NCI-H748 treated with DMSO at 0.1 percent for 48 hours (cell line): ENCODE measurements around the gene EIF4B.

Source experiments
- DNase-seq: peaks from one replicate; lab custom pipeline; 2025; lab: John Stamatoyannopoulos, UW

The EIF4B gene

DNA sequence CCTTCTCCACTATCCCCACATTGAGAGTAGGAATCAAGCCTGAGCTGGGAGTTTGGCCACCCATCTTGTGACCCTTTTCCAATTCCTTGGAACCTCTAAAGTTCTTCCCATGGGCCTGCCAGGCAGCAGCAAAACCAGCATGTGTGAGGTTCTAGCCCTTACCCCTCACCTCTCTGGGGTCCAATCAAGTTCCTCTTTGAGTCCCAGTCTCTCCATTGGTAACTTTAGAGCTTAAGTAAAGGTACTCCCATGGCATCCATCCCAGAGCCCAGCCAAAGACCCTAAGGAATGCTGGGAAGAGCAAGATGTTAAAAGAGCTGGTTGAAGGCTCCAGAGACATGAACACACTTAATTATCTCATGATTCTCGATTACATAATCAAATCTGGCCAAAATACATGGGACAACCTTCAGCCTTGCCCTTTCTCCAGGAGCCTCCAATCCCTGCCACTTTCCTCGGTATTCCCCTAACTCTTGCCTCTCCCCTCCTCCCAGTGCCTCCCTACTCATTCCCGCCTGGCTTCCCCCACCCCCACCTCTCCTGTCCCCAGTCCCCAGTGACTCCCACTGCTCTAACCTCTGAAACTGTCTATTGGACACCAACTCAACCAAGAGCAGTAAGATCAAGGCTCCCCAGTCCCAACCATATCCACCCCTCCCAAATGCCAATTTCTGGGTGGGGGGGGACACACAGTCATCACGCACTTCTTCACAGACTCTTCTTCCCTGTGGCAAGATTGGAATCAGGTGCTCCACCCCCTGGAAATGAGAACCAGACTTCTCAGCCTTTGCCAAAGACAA is 38.8 kb downstream of the EIF4B start:
- no peak for DNase-seq

DNA sequence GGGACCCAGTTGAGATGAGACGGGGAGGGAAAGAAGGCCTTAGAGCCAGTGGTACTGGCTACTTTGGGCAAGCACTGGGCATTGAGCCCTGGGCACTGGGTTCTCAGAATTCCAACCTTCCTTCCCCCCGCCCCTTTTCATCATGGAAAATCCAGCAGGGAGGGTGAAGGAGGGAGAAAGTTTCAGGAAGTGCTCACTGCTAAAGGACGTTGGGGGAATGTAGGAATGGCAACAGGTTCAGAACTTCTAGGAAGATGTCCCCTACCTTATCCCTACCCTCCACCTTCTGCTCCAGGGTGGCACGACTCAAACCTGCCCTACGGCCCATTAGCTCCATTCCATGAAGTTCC is 39.4 kb downstream of the EIF4B start:
- no peak for DNase-seq

DNA sequence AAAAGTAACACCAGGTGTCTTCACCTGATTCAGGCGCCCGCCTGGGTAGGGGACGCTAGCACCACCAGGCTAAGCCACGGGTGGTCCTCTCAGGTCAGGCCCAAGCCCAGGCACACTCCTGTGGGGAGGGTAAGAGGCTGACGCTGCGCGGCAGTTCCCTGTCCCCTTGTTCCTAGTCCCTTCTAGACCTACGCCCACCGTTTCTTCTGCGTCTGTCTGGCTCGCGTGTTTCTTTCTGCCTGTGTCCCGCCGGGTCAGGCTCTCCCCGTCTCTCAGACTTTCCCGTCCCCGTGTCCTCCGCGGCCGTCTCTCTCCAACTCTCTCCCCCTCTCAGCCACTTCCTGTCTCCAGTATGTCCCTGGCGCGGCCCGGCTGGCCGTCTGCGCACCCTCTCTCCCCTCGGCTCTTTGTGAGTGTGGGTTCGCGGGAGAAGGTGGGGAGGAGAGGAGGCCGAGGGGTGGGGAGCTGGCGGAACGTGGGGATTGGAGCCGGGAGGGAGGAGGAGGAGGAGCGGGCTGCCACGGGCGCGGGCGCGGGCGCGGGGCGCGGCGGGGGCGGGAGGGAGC is 40.5 kb downstream of the EIF4B start:
- peak; percentile 45 for DNase-seq

DNA sequence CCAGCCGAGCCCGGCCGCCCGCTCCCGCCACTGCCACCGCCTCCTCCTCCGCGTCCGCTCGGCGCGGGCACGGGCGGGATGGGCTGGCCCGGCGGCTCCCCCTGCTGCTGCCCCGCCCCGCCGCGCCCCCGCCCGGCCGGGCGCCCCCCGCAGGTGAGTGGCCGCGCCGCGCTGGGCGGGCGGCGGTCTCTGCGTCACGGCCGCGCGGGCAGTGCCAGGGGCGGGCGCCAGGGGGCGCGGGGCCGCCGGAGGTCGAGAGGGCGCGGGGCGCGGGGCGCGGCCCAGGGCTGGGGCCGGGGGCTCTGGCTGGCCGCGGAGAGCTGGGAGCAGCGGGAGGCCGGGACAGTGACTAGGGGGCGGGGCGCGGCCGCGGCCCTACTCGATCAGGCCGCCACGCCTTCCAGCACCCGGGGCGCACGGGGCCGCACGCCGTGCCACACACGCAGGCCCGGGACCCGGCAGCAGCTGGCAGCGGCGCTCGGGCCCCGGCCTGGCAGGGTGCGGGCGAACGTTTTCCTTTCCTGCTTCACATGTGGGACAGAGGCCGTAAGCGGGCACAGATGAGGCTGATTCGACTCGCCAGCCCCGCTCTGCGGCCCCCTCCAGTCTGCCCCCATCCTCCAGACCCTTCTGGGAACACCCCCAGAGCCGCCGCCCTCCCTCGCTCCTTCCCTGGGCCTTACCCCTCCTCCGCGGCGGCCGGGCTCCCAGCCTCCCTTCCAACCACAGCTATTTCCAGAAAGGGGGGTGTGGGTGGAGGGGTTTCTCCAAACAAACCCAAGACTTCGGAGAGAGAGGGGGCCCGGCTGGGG is 41.2 kb downstream of the EIF4B start:
- peak; percentile 23 for DNase-seq

DNA sequence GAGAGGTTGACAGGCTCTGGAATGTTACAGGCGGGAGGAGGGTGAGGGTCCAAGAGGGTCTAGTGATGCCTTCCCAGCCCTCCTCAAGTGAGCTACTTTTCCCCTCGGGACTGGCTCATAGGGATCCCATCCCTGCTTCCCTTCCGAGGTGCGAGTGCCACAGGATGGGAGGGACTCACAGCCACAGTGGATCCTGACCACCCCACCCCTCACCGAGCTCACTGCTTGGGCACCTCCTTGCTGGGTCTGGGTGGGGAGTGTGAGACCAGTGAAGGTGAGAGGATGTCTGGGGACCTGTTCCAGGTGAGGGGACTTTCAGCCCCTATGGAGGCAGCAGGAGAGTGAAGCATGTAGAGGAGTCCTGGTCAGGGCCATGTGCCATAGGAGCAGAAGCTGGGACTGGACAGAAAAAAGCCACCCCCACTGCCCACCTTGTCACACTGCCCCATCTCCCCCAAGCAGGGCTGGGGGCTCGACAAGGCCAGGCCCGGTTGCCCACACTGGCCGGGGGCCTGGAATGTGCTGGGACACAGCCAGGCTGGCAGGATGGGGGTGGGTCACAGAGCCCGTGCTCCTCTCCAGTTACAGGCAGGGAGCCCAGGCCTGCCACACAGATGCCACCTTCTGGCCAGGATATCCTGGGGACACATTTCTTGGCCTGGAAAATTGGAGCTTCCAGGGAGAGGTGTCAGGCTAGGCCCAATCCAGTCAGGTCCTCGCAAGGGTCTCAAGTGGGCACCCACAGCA is 42.0 kb downstream of the EIF4B start:
- DNase-seq: no peak

DNA sequence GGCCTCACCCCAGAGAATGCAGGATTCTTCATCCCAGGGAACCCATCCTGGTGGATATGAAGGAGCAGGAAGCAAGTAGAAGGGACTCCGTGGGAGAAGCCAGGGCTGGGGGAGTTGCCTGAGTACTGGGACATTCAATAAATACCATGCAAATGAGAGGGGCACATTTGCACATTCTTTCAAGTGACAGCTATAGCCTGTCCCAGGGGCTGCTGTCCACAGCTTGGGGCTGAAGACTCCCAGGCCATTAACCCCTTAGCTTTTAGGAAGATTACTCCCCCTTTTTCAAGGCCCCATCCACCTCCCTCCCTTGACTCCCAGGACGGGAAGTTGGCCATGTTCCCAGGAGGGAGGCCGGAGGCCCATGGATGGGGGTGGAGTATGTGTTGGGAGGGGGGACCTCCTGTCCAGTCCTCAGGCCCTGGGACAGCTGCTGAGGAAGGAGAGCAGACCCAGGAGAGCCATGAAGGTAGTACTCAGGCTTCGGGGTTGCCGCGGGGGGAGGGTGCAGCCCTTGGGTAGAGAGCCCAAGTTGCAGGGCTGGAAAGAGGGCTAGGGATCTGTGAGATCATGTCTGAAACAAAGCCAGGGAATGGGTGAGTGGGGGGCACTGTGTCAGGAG is 42.6 kb downstream of the EIF4B start:
- no peak for DNase-seq

DNA sequence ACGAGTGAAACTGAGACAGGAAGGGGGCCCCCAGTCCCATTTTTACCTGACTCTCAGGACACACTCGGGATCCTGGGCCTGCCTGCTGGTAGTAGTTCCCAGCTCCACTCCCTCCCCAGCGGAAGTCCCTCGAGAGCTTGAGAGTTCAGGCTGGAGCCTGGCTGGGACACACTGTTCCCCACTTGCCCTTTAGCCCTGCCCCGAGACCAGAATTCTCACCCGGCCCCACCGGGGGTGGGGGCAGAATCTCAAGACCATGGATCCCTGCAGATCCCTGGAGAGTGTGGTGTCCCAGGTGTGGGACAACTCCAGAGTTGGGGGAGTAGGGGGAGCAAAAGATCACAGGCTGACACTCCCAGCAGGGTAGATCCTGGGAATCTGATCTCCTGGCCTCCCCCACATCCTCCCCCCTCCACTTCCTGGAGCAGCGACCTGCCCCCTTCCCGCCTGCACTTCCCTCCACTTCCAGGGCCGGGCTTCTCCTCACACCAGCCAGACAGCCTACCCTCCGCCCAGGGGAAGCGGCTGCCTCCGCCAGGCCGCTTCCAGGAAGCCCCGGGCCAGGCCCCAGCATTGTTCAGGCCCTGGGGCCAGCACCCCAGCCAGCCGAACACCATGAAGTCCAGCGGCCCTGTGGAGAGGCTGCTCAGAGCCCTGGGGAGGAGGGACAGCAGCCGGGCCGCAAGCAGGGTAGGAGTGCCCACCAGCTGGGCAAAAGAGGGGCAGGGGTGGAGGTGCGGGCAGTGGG is 43.5 kb downstream of the EIF4B start, which contains the start of gene TNS2:
Gene TNS2, plus strand, starts transcription at position 495 of the 748 bp plus-strand sequence. Its CDS starts 121 bp downstream, at position 616.
- DNase-seq: no peak

DNA sequence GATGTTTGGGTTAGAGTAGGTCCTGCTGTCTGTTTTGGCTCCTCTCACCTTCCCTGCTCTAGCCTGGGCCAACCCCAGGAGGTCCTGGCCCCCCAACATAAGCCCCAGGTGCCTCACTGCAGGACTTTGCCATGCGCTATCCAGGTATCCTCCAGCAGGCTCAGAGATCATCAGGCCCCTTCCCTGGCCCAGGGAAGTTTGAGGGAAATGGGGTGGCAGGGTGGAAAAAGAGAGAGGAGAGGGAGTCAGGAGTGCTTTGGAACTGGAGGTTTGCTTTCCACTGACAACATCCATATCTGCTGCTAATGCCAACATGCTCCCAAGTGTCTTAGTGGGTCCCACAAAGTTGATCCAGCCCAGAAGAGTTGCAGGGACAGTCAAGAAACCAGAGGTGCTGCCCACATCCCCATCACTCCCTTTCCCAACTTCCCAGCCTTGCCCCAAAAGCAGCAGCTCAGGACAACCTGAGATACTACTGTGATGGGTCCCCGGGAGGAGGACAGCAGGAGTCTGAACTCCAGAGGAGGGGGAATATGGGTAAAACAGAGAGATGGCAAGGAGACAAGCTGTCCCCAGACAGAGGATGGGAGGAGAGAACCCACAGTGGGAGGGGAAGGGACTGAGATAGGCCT is 44.3 kb downstream of the EIF4B start:
- no peak for DNase-seq

DNA sequence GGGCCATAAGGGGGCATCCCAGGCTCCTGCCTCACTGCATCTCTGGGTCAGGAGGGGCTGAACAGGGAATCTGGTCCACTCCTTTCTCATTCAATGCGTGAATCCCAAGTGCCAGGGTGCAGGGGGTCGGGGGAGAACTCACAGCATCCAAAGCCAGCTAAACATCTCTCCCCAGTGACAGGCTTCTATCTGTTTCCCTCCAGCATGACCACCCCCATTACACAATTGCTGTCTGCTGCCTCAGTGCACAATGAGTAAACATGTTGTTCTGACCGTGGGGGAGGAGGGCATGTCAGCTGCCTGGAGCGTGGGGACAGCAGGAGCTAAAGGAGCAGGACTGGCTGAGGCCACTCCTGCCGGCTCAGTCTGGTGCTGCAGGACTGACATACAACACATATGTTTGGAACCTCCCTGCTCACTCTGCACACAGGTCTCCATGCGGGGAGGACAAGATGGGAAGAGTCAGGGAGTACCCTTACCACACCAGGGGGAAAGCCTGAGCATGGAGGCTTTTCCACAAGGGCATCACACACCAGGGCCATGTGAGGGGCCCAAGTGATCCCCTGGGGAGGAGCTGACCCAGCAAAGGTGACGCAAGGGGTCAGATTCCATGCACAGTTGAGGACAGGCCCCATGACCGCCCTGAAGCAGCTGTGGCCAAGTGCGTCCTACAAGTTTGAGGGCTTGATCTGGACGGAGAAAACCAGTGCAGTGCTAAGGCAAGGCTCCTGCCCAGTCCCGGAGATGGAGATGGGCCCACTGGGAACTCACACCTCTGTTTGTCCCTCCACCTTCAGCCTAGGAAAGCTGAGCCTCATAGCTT is 45.0 kb downstream of the EIF4B start:
- DNase-seq: no peak

DNA sequence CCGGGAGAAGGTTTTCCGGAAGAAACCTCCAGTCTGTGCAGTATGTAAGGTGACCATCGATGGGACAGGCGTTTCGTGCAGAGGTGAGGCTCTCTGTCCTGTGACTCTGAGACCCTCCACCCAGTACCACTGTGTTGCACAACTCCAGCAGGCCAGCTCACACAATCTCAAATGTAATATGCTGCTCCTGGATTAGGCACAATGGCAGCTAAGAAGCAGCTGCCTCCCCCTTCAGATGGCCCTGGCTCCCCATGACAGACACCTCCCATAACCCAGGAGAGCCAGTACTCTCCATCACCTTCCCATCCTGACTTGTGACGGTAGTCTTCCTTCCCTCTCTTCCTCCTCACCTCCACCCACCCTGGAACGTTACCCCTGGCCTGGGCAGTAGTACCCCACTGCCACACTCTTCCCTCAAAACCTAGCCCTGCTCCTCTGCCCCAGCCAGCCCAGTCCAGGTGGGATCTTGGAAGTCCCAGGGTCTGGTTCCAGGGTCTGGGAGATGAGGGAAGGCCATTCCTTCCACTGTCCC is 45.7 kb downstream of the EIF4B start:
- no peak for DNase-seq

DNA sequence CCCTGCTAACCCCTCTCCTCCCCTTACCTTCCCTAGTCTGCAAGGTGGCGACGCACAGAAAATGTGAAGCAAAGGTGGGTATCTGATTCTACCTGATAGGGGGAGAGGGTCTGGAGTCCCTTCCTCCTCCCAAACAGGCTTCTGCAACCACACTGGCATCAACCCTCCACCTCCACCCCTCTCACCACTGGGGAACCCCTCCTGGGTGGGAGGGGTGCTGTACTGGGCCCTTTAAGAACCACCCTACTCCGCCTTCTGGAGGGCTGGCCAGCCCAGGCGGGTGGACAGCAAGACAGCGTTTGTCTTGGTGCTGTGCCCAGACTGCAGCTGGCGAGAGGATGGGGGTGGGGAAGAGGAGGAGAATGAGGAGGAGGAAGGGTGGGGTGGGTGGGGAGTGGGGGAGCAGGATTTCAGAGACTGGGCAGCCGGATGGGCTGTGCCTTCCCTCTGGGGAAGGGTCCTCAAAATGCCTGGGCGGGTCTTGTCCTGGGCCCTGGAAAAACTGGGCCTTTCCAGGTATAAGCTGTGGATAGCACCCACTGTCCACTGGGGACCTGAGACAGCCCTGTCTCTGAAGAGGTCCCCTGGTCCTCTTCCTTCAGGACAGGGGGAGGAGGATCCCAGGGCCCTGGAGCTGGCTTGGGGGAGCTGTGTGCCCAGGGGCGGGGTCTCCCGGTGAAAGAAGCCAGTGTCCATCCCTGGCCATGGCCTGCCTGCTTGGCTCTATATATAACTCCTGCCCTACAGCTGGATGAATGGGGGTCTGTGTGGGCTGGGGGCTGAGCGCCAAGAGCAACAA is 46.4 kb downstream of the EIF4B start:
- no peak for DNase-seq

DNA sequence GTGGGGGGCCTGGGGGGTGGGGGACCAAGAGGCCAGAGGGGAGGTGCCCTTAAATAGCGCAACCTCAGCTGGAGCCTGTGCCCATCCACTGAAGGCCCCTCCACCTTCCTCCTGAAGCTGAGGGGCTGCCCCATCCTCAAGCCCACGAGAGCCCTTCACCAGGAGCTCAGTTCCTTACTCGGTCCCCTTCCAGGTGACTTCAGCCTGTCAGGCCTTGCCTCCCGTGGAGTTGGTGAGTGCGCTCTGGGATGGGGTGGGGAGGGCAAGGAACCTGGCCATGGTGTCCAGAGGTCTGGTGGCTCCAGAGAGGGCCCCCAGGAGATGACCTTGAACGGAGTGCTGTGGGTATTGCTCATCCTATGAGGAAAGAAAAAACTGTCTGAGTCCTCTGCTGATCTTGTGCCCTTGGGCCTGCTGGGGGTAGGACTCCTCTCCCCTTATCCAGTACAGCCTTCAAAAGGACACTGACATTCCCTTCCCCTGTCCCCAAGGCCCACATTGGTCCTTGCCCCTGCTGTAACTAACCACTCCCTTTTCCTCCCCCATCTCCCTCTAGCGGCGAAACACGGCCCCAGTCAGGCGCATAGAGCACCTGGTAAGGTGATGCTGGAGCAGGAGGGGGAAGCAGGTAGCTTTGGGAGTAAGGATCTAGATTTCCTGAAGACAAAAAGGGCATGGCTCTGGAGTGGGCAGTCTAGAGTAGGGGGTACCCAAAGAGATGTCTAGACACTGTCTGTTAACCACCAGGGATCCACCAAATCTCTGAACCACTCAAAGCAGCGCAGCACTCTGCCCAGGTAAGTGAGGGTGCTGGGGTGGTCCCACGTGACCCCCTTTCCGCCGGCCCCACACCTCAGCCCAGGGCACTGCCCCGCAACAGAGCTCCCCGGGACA is 47.2 kb downstream of the EIF4B start:
- DNase-seq: peak; percentile 74

DNA sequence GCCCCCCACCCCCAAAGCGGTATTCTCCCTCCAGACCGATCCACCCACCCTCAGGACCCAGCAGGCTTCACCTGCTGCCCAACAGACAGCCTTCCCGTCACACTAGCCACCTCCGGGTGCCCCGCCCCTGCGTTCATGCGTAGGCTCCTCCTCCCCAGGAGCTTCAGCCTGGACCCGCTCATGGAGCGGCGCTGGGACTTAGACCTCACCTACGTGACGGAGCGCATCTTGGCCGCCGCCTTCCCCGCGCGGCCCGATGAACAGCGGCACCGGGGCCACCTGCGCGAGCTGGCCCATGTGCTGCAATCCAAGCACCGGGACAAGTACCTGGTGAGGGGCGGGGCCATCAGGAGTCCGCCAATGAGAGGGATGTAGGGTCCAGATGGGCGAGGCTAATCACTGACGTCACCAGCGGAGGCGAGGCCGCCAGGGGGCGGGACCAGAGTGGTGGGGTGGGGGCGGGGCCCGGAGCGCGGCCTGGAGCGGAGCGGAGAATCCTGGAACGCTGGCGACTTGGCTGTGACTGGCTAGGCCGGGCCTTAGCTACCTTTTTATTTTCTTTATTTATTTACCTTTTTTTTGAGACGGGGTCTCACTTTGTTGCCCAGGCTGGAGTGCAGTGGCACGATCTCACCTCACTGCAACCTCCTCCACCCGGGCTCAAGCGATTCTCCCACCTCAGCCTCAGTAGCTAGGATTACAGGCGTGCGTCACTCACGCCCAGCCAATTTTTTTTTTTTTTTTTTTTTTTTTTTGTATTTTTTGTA is 48.0 kb downstream of the EIF4B start:
- DNase-seq: peak; percentile 85

DNA sequence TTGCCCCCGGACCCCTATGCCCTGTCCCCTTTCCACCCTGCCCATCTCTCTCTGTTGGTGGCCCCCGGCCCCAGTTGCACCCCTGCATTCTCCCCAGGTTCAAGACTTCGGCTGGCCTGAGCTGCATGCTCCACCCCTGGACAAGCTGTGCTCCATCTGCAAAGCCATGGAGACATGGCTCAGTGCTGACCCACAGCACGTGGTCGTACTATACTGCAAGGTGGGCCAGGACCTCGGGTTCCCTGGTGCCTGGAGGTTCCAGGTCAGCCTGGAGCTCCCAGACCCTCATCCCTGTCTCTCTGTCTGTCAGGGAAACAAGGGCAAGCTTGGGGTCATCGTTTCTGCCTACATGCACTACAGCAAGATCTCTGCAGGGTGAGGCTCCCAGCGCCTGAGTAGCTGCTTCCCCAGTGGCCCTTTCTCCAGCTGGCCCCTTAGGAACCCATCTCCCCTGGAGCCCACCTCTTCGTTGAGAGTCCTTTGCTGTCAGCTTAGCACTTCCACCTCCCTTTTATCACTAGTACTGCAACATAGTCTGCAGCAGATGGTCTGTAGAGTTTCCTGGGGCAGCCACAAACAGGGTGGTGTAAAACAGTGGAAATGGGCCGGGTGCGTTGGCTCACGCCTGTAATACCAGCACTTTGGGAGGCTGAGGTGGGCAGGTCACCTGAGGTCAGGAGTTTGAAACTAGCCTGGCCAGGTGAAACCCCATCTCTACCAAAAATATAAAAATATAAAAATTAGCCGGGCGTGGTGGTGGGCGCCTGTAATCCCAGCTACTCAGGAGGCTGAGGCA is 49.4 kb downstream of the EIF4B start:
- DNase-seq: no peak

DNA sequence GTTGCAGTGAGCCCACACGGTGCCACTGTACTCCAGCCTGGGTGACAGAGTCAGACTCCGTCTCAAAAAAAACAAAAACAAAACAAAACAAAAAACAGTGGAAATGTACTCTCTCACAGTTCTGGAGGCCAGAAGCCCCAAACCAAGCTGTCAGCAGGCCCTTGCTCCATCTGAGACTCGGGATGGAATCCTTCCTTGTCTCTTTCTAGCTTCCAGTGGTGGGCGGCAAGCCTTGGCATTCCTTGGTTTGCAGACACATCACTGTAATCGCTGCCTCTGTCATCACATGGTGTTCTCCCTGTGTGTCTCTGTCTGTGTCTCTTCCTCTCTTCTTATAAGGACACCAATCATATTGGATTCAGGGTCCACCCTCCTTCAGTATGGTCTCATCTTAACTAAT is 50.0 kb downstream of the EIF4B start:
- DNase-seq: no peak

DNA sequence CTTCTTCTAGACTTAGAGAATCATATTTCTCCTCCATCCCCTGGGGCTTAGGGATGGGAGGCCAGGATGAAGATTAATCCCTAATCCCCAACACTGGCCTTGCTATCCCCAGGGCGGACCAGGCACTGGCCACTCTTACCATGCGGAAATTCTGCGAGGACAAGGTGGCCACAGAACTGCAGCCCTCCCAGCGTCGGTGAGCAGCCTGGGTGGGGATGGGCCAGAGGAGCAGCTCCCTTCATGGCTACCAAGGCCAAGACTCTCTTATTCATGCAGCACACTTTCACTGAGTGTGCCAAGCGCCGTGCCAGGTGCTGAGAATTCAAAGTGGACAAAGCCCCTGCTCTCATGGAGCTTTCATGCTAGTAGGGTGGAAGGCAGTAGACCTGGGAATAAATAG is 50.6 kb downstream of the EIF4B start:
- DNase-seq: no peak
